HG03108 (cell line): ENCODE data around the gene TAB3.
A peak's percentile ranks its signal among the peaks of the same experiment; 100 is the strongest.

ENCODE experiments used
- ATAC-seq: cut with Tn5 transposase; IDR thresholded peaks from one replicate; pipeline ENCODE4 v1.9.1; 2021; ENCODE audit warnings: moderate library complexity; ENCODE audit not compliant: unreplicated experiment

TAB3 gene, protein sequence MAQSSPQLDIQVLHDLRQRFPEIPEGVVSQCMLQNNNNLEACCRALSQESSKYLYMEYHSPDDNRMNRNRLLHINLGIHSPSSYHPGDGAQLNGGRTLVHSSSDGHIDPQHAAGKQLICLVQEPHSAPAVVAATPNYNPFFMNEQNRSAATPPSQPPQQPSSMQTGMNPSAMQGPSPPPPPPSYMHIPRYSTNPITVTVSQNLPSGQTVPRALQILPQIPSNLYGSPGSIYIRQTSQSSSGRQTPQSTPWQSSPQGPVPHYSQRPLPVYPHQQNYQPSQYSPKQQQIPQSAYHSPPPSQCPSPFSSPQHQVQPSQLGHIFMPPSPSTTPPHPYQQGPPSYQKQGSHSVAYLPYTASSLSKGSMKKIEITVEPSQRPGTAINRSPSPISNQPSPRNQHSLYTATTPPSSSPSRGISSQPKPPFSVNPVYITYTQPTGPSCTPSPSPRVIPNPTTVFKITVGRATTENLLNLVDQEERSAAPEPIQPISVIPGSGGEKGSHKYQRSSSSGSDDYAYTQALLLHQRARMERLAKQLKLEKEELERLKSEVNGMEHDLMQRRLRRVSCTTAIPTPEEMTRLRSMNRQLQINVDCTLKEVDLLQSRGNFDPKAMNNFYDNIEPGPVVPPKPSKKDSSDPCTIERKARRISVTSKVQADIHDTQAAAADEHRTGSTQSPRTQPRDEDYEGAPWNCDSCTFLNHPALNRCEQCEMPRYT

DNA sequence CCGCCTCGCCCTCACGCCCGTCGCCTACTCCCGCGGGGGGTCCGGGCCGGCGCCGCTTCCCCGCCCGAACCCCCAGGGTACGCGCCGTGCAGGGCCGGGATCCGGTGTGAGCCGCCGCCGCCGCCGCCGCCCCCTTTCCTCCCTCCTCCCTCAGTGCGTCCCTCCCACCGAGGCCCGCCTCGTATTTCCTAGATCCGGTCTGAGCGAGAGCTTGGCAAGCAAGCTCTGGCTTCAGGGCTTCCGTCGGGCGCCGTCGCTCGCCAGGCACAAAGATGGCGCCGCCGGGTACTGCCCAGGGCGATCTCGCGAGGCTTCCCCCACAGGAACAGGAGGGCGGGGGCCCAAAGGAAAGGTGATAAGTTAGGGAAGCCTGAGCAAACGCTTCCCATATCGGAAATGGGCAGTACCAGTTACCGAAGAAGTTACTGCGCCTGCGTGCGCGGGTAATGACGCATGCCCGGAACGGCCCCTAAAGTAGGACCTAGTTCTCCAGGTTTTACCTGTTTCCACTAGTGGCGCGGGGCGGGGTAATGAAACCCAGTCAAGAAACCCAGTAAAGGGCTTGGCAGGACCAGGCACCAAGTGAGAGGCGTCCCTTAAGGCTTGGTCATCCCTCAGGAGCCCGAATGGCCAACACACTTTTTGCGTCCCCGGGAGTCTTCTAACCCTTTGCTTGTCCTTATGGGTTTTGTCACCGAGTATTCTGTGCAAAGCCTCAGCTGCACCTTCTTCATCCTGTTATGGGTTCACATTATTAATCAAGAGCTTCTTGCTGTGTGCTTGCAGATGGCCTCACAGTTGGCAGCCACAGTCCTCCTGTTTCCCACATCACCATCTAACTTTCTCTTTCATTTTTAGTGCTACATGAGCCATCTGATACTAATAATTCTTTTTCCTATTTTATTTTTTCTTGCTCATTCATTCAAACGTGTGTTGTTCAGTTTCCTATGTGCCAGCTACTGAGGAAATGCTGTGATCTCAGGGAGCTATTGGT, at the start of gene TAB3:
TSS of gene TAB3 (minus strand) at position 108 of the 994 bp plus-strand sequence. CDS start 29,666 bp downstream, outside the sequence.
- peak; percentile 85 for ATAC-seq

- no peak for ATAC-seq
These were observed 49.2 kb upstream of the TAB3 start for GRCh38 chrX:30938295-30938694.

- no peak for ATAC-seq
These were observed 46.9 kb upstream of the TAB3 start for GRCh38 chrX:30935985-30936384.

- ATAC-seq, result no peak
These were observed 42.9 kb upstream of the TAB3 start for GRCh38 chrX:30931920-30932319.

DNA sequence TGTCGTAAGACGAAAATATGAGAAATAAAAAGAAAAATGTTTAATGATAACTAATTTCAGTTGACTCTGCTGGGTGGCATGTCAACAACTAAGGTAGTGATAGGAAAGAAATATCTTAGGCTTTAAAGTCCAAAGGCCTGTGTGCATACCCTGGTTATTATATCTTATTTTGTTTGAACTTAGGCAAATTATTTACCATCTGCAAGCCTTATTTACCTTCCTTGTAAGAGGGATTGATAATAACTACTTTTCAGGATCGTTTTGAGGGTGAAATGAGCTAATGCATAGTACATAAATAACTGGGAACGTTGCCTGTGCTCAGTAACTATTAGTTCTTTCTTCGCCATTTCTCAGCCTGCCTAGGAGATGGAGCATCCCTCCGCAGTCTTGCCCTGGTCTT, 41.6 kb upstream of the TAB3 start:
- no peak for ATAC-seq

- ATAC-seq, result no peak
These were observed 41.1 kb upstream of the TAB3 start for GRCh38 chrX:30930143-30930542.

GRCh38 chrX:30920271-30920670, 31.2 kb upstream of the TAB3 start:
- ATAC-seq, result no peak

DNA sequence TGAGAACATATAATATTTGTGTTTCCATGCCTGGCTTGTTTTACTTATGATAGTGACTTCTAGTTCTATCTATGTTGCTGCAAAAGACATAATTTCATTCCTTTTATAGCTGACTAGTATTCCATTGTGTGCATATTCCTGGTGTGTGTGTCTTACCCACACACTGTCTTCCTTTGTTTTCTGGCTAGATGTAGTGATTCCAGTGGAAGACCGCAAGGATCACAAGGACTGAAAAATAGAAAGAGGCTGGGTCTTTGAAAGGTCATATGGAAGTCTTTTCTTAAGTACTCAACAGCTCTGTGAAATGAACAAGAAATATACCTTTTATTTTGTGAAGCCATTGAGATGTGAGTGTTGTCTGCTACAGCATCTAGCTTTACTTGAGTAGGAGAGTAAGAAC, 29.4 kb upstream of the TAB3 start:
- no peak for ATAC-seq

DNA sequence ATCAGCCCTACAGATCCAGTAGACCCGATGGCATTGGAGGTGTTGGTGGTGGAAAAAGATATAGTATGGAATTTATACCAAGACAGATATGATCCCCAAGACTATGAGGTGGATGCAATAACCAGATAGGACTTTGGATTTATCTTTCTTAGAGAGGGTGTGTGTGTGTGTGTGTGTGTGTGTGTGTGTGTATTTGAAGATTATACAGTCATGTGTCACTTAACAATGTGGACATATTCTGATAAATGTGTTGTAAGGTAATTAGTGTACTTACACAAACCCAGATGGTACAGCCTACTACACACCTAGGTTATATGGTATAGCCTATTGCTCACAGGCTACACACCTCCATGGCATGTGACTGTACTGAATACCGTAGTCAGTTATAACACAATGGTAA, 24.4 kb upstream of the TAB3 start:
- ATAC-seq, result no peak

GRCh38 chrX:30910124-30910860, 21.2 kb upstream of the TAB3 start:
- no peak for ATAC-seq

DNA sequence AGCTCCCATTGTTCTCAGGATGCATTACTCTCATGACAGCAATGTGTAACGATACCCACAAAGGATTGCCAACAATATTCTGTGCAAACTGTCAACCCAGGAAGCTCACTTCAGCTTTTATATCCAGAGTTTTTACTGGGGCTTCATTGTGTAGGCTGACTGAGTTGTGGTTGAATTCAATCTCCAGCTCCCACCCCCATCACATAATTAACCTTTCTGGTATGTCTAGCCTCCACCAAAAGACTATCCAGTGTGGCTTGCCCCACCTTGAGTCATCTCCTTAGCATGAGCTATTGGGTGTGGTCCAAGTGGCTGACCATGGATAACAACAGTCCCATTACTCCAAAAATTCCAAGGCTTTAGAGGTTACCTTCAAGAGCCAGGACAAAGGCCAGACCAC, 17.7 kb upstream of the TAB3 start:
- no peak for ATAC-seq

DNA sequence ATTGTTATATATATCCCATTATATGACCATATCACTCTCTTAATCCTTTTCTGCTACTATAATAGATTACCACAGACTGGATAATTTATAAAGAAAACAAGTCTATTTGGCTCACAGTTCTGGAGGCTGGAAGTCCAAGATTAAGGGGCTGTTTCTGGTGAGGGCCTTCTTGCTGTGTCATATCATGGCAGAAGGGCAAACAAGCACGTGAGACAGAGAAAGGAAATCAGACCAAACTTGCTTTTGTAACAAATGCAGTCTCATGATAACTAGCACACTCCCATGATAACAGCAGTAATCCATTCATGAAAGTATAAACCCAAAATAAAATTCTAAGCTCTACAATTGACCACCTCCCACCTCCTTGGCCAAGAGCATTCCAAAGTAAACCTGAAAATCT, 16.3 kb upstream of the TAB3 start:
- ATAC-seq, result no peak

- ATAC-seq, result no peak
These were observed 15.6 kb upstream of the TAB3 start for GRCh38 chrX:30904632-30905031.

DNA sequence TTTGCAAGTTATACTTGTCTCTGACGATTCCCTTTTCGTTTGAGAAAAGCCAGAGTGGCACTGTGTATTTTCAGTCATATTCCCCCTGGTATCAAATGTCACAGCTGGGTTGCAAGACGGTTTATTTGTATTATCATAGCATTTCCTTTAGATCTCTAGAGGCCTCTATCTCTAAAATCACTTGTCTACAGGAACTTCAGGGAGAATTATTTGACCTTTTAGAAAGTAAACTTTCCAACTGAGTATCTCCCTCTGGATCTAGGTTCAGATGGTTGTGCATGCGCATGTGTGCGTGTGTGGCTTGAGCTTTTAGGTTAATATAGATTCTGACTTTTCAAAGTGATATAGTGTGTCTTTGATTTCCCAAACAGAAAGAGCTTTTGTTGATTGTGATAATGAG, 15.1 kb upstream of the TAB3 start:
- ATAC-seq, result no peak

DNA sequence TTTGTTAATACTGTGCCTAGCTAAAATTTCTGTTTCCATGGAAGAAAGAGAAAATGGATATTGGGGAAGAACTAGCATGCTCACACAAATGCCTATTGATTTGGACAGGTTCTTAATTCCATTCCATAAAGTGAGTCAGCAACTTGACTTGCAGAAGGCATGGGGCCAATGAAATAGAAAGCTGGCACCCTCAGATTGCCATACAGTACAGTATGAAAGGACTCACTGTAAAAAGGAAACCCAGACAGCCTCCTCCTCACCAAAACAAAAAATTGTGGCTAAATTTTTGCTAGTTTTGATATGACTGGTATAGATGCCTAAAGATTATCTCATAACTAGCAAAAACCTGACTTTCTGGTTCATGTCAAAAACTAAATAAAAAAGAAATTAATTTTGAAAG, 11.2 kb upstream of the TAB3 start:
- ATAC-seq, result no peak

DNA sequence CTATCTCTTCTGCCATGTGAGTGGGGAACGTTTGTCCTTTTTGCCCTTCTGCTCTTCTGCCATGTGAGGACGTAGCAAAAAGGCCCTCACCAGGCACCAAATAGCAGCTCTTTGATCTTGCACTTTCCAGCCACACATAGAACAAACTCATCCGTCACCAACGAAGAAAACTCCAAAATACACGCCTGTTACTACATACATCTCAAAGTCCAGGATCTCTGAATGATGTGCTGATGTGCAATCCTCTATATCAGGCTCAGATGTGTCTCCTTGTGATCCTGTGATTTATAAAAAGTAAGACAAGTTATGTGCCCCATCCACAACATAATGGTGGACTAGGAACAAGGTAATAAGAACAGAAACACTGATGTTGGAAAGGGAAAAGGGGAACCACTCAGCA, 9.8 kb upstream of the TAB3 start:
- no peak for ATAC-seq

GRCh38 chrX:30895370-30895769, 6.3 kb upstream of the TAB3 start:
- no peak for ATAC-seq

DNA sequence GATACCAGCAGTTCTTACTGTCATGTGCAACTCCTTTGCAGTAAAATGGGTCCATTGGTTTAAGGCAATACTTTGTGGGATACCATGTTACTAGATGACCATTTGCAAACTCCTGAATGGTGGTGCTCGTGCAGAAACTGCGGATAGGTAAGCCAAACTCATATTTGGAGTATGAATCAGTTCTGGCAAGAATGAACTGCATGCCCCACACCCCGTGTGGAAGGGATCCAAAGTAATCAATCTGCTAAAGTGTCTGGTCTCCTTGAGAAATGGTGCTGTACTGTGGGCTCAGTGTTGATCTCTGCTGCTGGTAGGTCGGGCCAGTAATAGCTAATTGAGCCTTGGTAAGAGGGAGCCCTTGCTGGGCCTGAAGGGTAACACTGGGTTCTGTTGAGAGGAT, 4.2 kb upstream of the TAB3 start:
- ATAC-seq, result no peak

GRCh38 chrX:30892591-30892990, 3.5 kb upstream of the TAB3 start:
- no peak for ATAC-seq

GRCh38 chrX:30888526-30889146, 418 bp downstream of the TAB3 start:
- peak; percentile 23 for ATAC-seq
